ENCODE measurements around the gene SAMD4A. TPM values are rescaled to one million over a fixed set of nuclear protein-coding genes. Genes with fewer than 3 reads are reported as not detected.
A peak's percentile ranks its signal among the peaks of the same experiment; 100 is the strongest.

The SAMD4A gene
- total RNA-seq, 1 experiment from 2014 or later: 9.6 TPM

GRCh38 chr14:54564071-54564867, 2.7 kb upstream of the SAMD4A start:
- Histone ChIP-seq H3K79me2 (ENCODE audit: insufficient read depth, low read length) (no peaks in the 10 kb centered on the region), H3K27me3 (ENCODE audit: insufficient read depth, low read length) (no peaks in the 10 kb centered on the region; the same call in 1 of the 2 replicates), H4K91ac (ENCODE audit: insufficient read length, low read depth, low read length) (no peak overlapping the region), H3K56ac (ENCODE audit: insufficient read length, low read depth, low read length) (no peak overlapping the region), H3K23ac (ENCODE audit: insufficient read length, low read depth, low read length) (no peak overlapping the region), H4K5ac (ENCODE audit: insufficient read length, low read depth, low read length) (no peak overlapping the region), H2AK5ac (ENCODE audit: insufficient read length, low read length) (no peak overlapping the region), H2AFZ (ENCODE audit: low read length) (peak overlapping the region; percentile 24), H3K4me2 (ENCODE audit: insufficient read depth, insufficient read length, low read length) (peak overlapping the region; percentile 99), H4K8ac (replicated peaks; ENCODE audit: insufficient read length, low read depth, low read length) (no peak overlapping the region), H2BK120ac (ENCODE audit: low read depth, low read length, poor library complexity, severe bottlenecking) (no peak overlapping the region), H3K4ac (ENCODE audit: low read depth, low read length) (no peak overlapping the region), H2BK20ac (ENCODE audit: low read depth, low read length, poor library complexity, severe bottlenecking) (no peak overlapping the region), H2BK5ac (ENCODE audit: insufficient read length, low read length) (no peak overlapping the region), H2BK15ac (ENCODE audit: low read depth, low read length) (no peak overlapping the region), H3K14ac (ENCODE audit: insufficient read depth, low read length) (no peak overlapping the region), H4K20me1 (ENCODE audit: control insufficient read depth, insufficient read depth, insufficient read length) (no peaks in the 10 kb centered on the region), H3K27ac (ENCODE audit: insufficient read length, low read depth, low read length) (no peak overlapping the region), H2BK12ac (ENCODE audit: insufficient read length, low read depth, low read length) (no peak overlapping the region), H3K23me2 (ENCODE audit: insufficient read length, low read depth, low read length, poor library complexity, severe bottlenecking) (peaks cover 21% of the 10 kb centered on the region), H3K79me1 (ENCODE audit: insufficient read depth, low read depth, low read length, poor library complexity, severe bottlenecking) (no peaks in the 10 kb centered on the region), H3K9ac (ENCODE audit: extremely low read depth, insufficient read length, low read length) (peak overlapping the region; percentile 54), H3T11ph (ENCODE audit: low read length) (no peak overlapping the region), H3K9me3 (ENCODE audit: control insufficient read depth, low read depth, low read length) (no peaks in the 10 kb centered on the region), H3K18ac (ENCODE audit: insufficient read length, low read depth, low read length) (no peak overlapping the region), H3K4me1 (ENCODE audit: insufficient read depth, low read length) (no peaks in the 10 kb centered on the region; the same call in 1 of the 2 replicates)
- peak overlapping the region; percentile 74 to 90 for H3K4me3 Mint-ChIP-seq
- H3K27ac Mint-ChIP-seq: no peak overlapping the region
- TF ChIP-seq CTCF (conservative IDR thresholded peaks at IDR 0.05): peak; percentile 93
- peaks cover 16 to 17% of the 10 kb centered on the region in 2 experiments for H3K4me1 Mint-ChIP-seq
- no peak for DNase-seq
- H3K27me3 Mint-ChIP-seq (ENCODE audit: low read depth): peaks cover 34% of the 10 kb centered on the region
- WGBS (ENCODE audit: extremely low coverage, insufficient read length, low lambda C conversion rate): no CpG with 5 or more reads among the region's 9 CpGs
- H3K36me3 Mint-ChIP-seq (ENCODE audit: insufficient read depth in 1 of 3, low read depth in 3 of 3): no peaks in the 10 kb centered on the region; a peak in 1 of 7 replicates
- peaks cover 0 to 1% of the 10 kb centered on the region in 2 experiments; a peak in 1 of 5 replicates for H3K9me3 Mint-ChIP-seq
